ENCODE results near the gene KCNQ5. TPM values are rescaled to one million over a fixed set of nuclear protein-coding genes. Genes with fewer than 3 reads are reported as not detected.

KCNQ5 gene
- total RNA-seq, 1 donor from 2014 or later, result 1.5 TPM

DNA sequence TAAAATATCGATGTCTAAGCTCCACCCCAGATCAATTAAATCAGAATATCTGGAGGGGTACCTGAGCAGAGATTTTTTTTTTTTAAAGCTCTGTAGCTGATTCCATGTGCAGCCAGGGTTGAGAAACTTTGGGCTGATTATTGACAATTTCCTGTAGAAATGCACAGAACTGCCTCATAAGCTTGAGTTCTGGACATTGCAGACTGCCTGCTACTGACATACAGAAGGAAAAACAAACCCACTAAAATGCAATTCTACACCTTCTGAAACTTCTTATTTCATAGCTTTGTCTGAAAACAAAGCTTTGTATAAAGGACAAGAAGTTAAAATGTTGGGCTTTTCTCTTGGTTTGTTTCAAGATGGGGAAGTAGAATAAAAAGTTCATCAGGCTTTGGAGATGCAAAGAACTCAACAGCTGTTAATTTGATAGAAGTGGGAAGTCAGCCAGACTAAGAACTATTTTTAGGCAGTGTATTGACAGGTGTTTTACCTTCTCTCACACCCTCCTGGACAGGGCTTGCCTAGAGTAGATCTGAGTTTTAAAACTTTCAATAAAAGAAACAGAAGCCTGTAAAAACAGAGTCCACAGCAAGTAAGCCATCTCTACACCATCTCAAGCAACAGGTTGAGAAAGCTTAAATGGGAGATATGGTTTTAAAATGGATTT, 147.7 kb downstream of the KCNQ5 start:
- H3K27ac Mint-ChIP-seq (ENCODE audit: unreplicated experiment), result no peak overlapping the region
- H3K9me3 Mint-ChIP-seq (ENCODE audit: unreplicated experiment), result no peaks in the 10 kb centered on the region
- no peak overlapping the region for H3K4me3 Mint-ChIP-seq (ENCODE audit: unreplicated experiment)
- no peaks in the 10 kb centered on the region for H3K4me1 Mint-ChIP-seq (ENCODE audit: low read depth, unreplicated experiment)
- no peaks in the 10 kb centered on the region for H3K27me3 Mint-ChIP-seq (ENCODE audit: unreplicated experiment)
- no peak for DNase-seq
- TF ChIP-seq, protein P1, sequence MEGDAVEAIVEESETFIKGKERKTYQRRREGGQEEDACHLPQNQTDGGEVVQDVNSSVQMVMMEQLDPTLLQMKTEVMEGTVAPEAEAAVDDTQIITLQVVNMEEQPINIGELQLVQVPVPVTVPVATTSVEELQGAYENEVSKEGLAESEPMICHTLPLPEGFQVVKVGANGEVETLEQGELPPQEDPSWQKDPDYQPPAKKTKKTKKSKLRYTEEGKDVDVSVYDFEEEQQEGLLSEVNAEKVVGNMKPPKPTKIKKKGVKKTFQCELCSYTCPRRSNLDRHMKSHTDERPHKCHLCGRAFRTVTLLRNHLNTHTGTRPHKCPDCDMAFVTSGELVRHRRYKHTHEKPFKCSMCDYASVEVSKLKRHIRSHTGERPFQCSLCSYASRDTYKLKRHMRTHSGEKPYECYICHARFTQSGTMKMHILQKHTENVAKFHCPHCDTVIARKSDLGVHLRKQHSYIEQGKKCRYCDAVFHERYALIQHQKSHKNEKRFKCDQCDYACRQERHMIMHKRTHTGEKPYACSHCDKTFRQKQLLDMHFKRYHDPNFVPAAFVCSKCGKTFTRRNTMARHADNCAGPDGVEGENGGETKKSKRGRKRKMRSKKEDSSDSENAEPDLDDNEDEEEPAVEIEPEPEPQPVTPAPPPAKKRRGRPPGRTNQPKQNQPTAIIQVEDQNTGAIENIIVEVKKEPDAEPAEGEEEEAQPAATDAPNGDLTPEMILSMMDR (IDR thresholded peaks at IDR 0.05; ENCODE audit: partially characterized antibody, unreplicated experiment), result no peak
- H3K36me3 Mint-ChIP-seq (ENCODE audit: unreplicated experiment), result no peaks in the 10 kb centered on the region

DNA sequence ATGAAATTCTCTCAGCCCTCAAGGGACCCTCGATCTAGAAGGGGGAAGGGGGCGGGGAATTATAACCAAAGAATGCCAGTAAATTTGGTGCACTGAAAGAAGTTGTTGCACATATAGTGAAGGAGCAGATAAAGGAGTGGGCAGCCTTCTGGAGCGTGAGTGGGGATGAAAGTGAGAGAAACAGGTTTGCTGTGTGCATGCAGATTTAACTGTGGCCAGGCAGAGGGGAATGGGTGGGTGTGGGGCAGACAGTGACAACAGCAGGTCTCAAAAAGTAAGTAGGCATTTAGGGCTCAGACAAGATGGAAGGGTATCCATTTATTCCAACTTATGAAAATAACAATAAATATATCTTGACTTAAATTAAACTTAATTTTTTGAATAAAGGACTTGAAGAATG, 149.1 kb downstream of the KCNQ5 start:
- Mint-ChIP-seq H3K27me3 (ENCODE audit: unreplicated experiment) (no peaks in the 10 kb centered on the region), H3K36me3 (ENCODE audit: unreplicated experiment) (no peaks in the 10 kb centered on the region), H3K27ac (ENCODE audit: unreplicated experiment) (no peak overlapping the region), H3K4me3 (ENCODE audit: unreplicated experiment) (no peak overlapping the region), H3K4me1 (ENCODE audit: low read depth, unreplicated experiment) (no peaks in the 10 kb centered on the region), H3K9me3 (ENCODE audit: unreplicated experiment) (no peaks in the 10 kb centered on the region)
- DNase-seq, result no peak
- TF ChIP-seq, protein P1 (IDR thresholded peaks at IDR 0.05; ENCODE audit: partially characterized antibody, unreplicated experiment), result no peak

DNA sequence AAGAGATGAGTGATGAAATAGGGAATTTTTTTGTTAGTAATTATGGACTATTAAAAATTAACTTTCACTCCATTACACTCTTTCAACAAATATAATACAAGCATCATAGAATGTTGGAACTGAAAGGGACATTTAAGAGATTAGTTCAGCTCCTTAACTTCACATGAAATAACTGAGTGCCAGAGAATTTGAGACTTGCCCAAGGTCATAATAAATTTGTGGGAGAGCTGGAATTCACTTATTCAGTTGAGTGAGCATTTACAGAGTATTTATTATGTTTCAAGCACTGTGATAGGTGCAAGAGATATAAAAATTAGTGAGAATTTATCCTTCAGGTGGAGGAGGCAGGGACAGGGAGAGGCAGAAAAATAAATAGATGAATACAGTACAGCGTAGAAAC, 154.6 kb downstream of the KCNQ5 start:
- Mint-ChIP-seq H3K4me1 (ENCODE audit: low read depth, unreplicated experiment) (no peaks in the 10 kb centered on the region), H3K9me3 (ENCODE audit: unreplicated experiment) (no peaks in the 10 kb centered on the region), H3K27ac (ENCODE audit: unreplicated experiment) (no peak overlapping the region), H3K4me3 (ENCODE audit: unreplicated experiment) (no peak overlapping the region), H3K36me3 (ENCODE audit: unreplicated experiment) (no peaks in the 10 kb centered on the region), H3K27me3 (ENCODE audit: unreplicated experiment) (no peaks in the 10 kb centered on the region)
- TF ChIP-seq, protein P1 (IDR thresholded peaks at IDR 0.05; ENCODE audit: partially characterized antibody, unreplicated experiment), result no peak
- no peak for DNase-seq

DNA sequence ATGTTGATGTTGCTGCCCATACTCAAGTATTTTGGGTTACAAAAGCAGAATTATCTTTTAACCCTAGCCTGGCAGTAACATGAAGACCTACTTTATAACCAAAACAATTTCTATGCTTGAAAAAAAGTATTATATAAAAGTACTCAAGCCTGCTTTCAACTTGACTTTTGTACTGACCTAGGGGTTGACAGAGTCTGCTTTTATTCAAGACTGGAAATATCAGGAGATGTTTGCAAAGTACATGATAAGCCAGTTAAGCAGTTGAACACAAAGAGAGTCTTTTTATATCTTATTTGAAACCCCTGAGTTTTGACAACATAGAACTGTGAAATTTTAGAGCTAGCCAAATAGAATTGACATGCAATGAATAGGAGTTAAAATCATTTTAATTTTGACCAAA, 159.8 kb downstream of the KCNQ5 start:
- no peak for DNase-seq
- H3K9me3 Mint-ChIP-seq (ENCODE audit: unreplicated experiment), result no peaks in the 10 kb centered on the region
- TF ChIP-seq, protein P1 (IDR thresholded peaks at IDR 0.05; ENCODE audit: partially characterized antibody, unreplicated experiment), result no peak
- no peaks in the 10 kb centered on the region for H3K36me3 Mint-ChIP-seq (ENCODE audit: unreplicated experiment)
- no peaks in the 10 kb centered on the region for H3K27me3 Mint-ChIP-seq (ENCODE audit: unreplicated experiment)
- H3K27ac Mint-ChIP-seq (ENCODE audit: unreplicated experiment), result no peak overlapping the region
- no peak overlapping the region for H3K4me3 Mint-ChIP-seq (ENCODE audit: unreplicated experiment)
- H3K4me1 Mint-ChIP-seq (ENCODE audit: low read depth, unreplicated experiment), result no peaks in the 10 kb centered on the region

DNA sequence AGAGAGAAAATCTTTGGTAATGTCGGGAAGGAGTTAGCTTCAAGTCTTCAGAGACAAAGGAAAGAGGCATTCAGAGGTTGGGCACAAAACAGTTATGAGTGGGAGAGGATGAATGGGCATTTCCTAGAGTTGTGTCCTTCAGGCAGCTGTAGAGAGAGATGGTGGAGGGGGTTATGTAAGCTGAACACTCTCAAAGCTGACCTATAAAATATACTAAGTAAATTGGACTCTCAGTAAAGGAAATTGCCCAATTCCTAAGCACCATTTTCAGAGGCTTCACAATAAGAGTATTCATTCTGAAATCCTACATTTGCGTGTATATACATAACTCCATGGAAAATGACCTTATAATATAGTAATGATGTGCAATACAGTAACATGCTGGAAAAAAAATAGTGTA, 161.2 kb downstream of the KCNQ5 start:
- no peak for DNase-seq
- H3K27me3 Mint-ChIP-seq (ENCODE audit: unreplicated experiment), result no peaks in the 10 kb centered on the region
- TF ChIP-seq, protein P1 (IDR thresholded peaks at IDR 0.05; ENCODE audit: partially characterized antibody, unreplicated experiment), result no peak
- no peaks in the 10 kb centered on the region for H3K36me3 Mint-ChIP-seq (ENCODE audit: unreplicated experiment)
- no peak overlapping the region for H3K27ac Mint-ChIP-seq (ENCODE audit: unreplicated experiment)
- H3K4me1 Mint-ChIP-seq (ENCODE audit: low read depth, unreplicated experiment), result no peaks in the 10 kb centered on the region
- no peak overlapping the region for H3K4me3 Mint-ChIP-seq (ENCODE audit: unreplicated experiment)
- H3K9me3 Mint-ChIP-seq (ENCODE audit: unreplicated experiment), result no peaks in the 10 kb centered on the region
